Activated naive CD8-positive, alpha-beta T cell treated with anti-CD3 and anti-CD28 coated beads for 36 hours (primary cell): ENCODE measurements around the gene OXSM. TPM values are rescaled to one million over a fixed set of nuclear protein-coding genes. Genes with fewer than 3 reads are reported as not detected.
A peak's percentile ranks its signal among the peaks of the same experiment; 100 is the strongest.

Experiments used
- DNase-seq: peaks from one replicate; pipeline ENCODE4 v3.0.0; 2021
- H3K27ac Mint-ChIP-seq: one replicate; pipeline ENCODE4 v1.8.0; 2022; ENCODE audit warnings: mild to moderate bottlenecking, moderate library complexity, mixed read lengths
- H3K27me3 Mint-ChIP-seq: one replicate; pipeline ENCODE4 v1.8.0; 2022; ENCODE audit warnings: mild to moderate bottlenecking, mixed read lengths
- H3K36me3 Mint-ChIP-seq: one replicate; pipeline ENCODE4 v1.8.0; 2021; ENCODE audit warnings: mild to moderate bottlenecking, mixed read lengths
- H3K4me1 Mint-ChIP-seq: one replicate; pipeline ENCODE4 v1.8.0; 2021; ENCODE audit warnings: mixed read lengths
- H3K4me3 Mint-ChIP-seq: one replicate; pipeline ENCODE4 v1.8.0; 2022; ENCODE audit warnings: mild to moderate bottlenecking, moderate library complexity, mixed read lengths
- H3K9me3 Mint-ChIP-seq: one replicate; pipeline ENCODE4 v1.8.0; 2022; ENCODE audit warnings: mixed read lengths
- total RNA-seq, 2 experiments: library from RNA; stranded (reverse); gene quantifications; one replicate each; pipeline ENCODE4 v1.2.3, GENCODE V29; 2021

OXSM gene
- 10 to 100 TPM; 14.2 to 15.0 TPM for total RNA-seq

DNA sequence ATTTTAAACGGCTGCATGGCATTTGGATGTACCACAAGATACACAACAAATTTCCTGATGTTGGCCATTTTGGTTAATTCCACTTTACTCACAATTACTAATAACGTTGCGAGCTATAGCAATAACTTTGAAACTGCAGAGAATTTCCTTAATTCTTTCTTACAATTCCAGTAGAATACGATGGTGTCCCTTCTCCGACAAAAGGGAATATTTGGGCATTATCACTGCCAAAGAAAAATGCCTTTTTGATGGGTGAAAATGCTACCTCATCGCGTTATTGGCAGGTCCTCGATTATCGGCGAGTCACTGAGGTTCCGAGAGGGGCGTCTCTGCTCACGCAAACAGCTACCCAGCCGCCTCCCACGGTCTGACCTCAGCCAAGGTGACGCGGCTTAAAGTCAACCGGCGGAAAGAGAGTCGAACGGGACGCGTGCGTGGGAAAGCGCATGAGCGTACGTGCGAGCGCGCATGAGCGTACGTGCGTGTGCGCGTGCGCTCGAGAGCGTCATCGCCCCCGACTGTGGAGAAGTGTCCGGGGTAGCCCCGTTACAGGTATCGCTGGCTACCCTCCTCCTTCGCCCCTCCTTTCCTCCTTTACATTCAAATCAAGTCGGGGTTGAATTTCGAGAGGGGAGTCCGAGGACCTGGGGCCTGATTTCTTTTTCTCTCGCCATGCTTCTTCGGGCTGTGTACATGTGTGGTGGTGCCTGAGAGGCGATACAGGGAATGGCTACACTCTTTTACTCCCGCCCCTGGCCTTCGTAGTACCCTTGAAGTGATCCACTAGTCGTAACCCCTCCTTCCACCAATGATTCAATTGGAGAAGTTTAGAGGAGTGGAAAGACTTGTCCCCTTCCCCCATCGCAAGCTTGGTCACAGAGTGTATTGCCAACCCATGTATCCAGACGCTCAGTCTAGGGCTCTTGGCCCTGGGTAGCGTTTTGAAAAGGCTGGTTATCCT, at the start of gene OXSM:
TSS of gene OXSM (plus strand) at position 495 of the 961 bp plus-strand sequence. CDS start 931 bp downstream, outside the sequence.
- peak; percentile 94 for DNase-seq
- Mint-ChIP-seq H3K4me1 (peaks cover 39% of the 10 kb centered on the region), H3K36me3 (peaks cover 18% of the 10 kb centered on the region), H3K4me3 (peak within 1 kb of the TSS; percentile 96), H3K27ac (peak within 1 kb of the TSS; percentile 98), H3K27me3 (no peaks in the 10 kb centered on the region), H3K9me3 (no peaks in the 10 kb centered on the region)

- no peak overlapping the region for H3K27ac Mint-ChIP-seq
- no peak overlapping the region for H3K4me3 Mint-ChIP-seq
- H3K36me3 Mint-ChIP-seq: peaks cover 49% of the 10 kb centered on the region
- DNase-seq: no peak
- no peaks in the 10 kb centered on the region for H3K9me3 Mint-ChIP-seq
- H3K4me1 Mint-ChIP-seq: peaks cover 3% of the 10 kb centered on the region
- H3K27me3 Mint-ChIP-seq: no peaks in the 10 kb centered on the region
Observed at GRCh38 chr3:25744470-25744869, 45.4 kb upstream of the OXSM start.

GRCh38 chr3:25747033-25747432, 42.9 kb upstream of the OXSM start:
- Mint-ChIP-seq H3K27ac (no peak overlapping the region), H3K4me1 (no peaks in the 10 kb centered on the region), H3K36me3 (peaks cover 66% of the 10 kb centered on the region), H3K4me3 (no peak overlapping the region), H3K9me3 (no peaks in the 10 kb centered on the region), H3K27me3 (no peaks in the 10 kb centered on the region)
- DNase-seq: no peak

GRCh38 chr3:25748189-25748588, 41.7 kb upstream of the OXSM start:
- H3K4me3 Mint-ChIP-seq: no peak overlapping the region
- no peaks in the 10 kb centered on the region for H3K9me3 Mint-ChIP-seq
- H3K4me1 Mint-ChIP-seq: no peaks in the 10 kb centered on the region
- no peak overlapping the region for H3K27ac Mint-ChIP-seq
- peaks cover 68% of the 10 kb centered on the region for H3K36me3 Mint-ChIP-seq
- no peak for DNase-seq
- no peaks in the 10 kb centered on the region for H3K27me3 Mint-ChIP-seq

GRCh38 chr3:25749031-25749581, 40.8 kb upstream of the OXSM start:
- no peak for DNase-seq
- Mint-ChIP-seq H3K36me3 (peaks cover 60% of the 10 kb centered on the region), H3K27me3 (no peaks in the 10 kb centered on the region), H3K9me3 (no peaks in the 10 kb centered on the region), H3K4me1 (no peaks in the 10 kb centered on the region), H3K4me3 (no peak overlapping the region), H3K27ac (no peak overlapping the region)

- H3K27me3 Mint-ChIP-seq: no peaks in the 10 kb centered on the region
- no peaks in the 10 kb centered on the region for H3K9me3 Mint-ChIP-seq
- peaks cover 54% of the 10 kb centered on the region for H3K36me3 Mint-ChIP-seq
- DNase-seq: no peak
- no peak overlapping the region for H3K27ac Mint-ChIP-seq
- H3K4me3 Mint-ChIP-seq: no peak overlapping the region
- H3K4me1 Mint-ChIP-seq: peaks cover 9% of the 10 kb centered on the region
Observed at GRCh38 chr3:25751048-25751447, 38.8 kb upstream of the OXSM start.

- H3K27me3 Mint-ChIP-seq: no peaks in the 10 kb centered on the region
Observed at GRCh38 chr3:25751725-25752124, 38.2 kb upstream of the OXSM start.

GRCh38 chr3:25768851-25769250, 21.0 kb upstream of the OXSM start:
- no peak overlapping the region for H3K4me3 Mint-ChIP-seq
- peak overlapping the region; percentile 40 for H3K27ac Mint-ChIP-seq
- peaks cover 23% of the 10 kb centered on the region for H3K4me1 Mint-ChIP-seq
- peaks cover 66% of the 10 kb centered on the region for H3K36me3 Mint-ChIP-seq
- no peak for DNase-seq
- no peaks in the 10 kb centered on the region for H3K27me3 Mint-ChIP-seq
- peaks cover 18% of the 10 kb centered on the region for H3K9me3 Mint-ChIP-seq

More at GRCh38 chr3:25751725-25752124, 38.2 kb upstream of the OXSM start:
- DNase-seq: no peak
- Mint-ChIP-seq H3K36me3 (peaks cover 55% of the 10 kb centered on the region), H3K27ac (no peak overlapping the region), H3K4me1 (peaks cover 9% of the 10 kb centered on the region), H3K4me3 (no peak overlapping the region), H3K9me3 (no peaks in the 10 kb centered on the region)

- H3K27ac Mint-ChIP-seq: no peak overlapping the region
- H3K4me1 Mint-ChIP-seq: peaks cover 35% of the 10 kb centered on the region
- no peak overlapping the region for H3K4me3 Mint-ChIP-seq
- DNase-seq: no peak
- H3K36me3 Mint-ChIP-seq: peaks cover 79% of the 10 kb centered on the region
- H3K9me3 Mint-ChIP-seq: peaks cover 13% of the 10 kb centered on the region
- H3K27me3 Mint-ChIP-seq: no peaks in the 10 kb centered on the region
Observed at GRCh38 chr3:25775936-25776335, 14.0 kb upstream of the OXSM start.

DNA sequence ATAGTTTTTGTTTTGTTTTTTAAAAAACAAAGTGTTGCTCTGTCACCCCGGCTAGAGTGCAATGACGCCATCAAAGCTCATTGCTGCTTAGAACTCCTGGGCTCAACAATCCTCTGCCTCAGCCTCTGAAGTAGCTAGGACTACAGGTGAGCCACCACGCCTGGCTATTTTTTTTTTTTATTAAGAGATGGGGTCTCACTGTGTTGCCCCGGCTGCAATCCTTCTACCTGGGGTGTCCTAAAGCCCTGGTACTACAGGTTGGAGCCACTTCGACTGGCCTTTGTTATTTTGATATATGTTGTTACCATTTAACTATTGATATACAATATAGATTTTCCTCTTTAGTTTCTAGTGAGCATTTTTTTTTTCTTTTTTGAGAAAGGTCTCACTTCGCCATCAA, 9.3 kb upstream of the OXSM start:
- Mint-ChIP-seq H3K27ac (no peak overlapping the region), H3K4me3 (peak overlapping the region; percentile 15), H3K36me3 (peaks cover 51% of the 10 kb centered on the region), H3K9me3 (no peaks in the 10 kb centered on the region), H3K27me3 (no peaks in the 10 kb centered on the region), H3K4me1 (peaks cover 42% of the 10 kb centered on the region)
- no peak for DNase-seq

DNA sequence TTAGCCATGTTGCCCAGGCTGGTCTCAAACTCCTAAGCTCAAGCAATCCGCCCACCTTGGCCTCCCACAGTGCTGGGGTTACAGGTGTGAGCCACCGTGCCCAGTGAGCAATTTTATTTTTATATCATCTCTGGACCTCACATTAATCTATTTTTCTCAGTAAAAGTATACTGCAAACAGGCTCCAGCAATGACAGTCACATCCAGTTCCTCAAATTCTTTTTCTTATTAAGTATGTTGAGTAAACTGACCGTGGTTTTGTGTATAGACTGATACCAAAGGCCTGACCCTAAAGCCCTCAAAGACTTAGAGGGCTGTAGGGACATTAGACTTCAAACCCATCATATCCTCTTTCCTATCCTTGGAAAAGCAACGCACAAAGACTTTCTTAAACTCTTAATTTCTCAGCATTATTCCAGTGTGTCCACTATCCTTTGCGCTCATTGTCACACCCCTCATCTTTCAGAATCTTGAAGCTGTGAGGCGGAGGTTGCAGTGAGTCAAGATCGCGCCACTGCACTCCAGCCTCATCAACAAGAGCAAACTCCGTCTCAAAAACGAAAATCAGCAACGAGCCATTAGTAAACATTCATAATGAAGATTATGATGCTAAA, 8.6 kb upstream of the OXSM start:
- H3K27ac Mint-ChIP-seq: peak overlapping the region; percentile 61
- H3K4me3 Mint-ChIP-seq: peak overlapping the region; percentile 90
- H3K27me3 Mint-ChIP-seq: no peaks in the 10 kb centered on the region
- peaks cover 46% of the 10 kb centered on the region for H3K36me3 Mint-ChIP-seq
- H3K4me1 Mint-ChIP-seq: peaks cover 40% of the 10 kb centered on the region
- no peak for DNase-seq
- H3K9me3 Mint-ChIP-seq: no peaks in the 10 kb centered on the region

DNA sequence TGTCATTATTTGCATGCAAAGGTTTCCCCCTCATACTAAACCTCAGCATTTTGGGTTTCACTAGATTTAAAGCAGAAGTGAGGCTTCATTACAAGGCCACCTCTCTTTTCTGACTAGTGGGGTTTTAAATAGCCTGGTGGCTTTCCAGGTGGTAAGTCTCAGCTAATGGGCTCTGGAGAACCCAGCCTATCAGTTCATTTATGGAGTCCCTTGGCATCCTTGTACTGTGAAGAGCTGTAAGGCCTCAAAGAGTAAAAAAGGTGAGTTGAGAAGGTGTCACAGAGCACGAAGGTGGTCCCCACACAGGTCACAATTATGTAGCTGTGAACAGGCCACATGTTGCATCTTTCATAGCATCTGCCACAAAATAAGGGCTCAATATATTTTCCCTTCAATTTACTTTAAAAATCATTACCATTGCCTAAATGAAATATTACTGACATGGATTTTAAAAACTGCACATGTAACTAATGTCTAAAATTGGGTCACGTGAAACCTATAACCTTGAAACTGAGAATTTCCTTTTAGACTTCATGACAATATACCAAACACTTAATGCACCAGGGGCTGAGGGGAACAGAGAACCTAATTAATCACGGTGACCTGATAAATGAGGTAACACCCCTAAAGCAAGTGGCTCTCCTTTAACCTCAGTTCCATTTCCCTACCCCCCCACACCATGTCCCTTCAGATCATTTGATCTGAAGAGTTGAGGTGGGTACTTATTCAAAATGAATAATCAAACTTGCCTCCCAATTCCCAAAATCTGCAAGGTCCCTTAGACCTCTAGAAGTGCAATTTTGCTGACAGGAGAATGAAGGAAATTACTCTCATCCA, 7.9 kb upstream of the OXSM start:
- H3K27ac Mint-ChIP-seq: peak overlapping the region; percentile 89
- H3K36me3 Mint-ChIP-seq: peaks cover 39% of the 10 kb centered on the region
- no peaks in the 10 kb centered on the region for H3K27me3 Mint-ChIP-seq
- DNase-seq: no peak
- peak overlapping the region; percentile 90 for H3K4me3 Mint-ChIP-seq
- H3K9me3 Mint-ChIP-seq: no peaks in the 10 kb centered on the region
- peaks cover 34% of the 10 kb centered on the region for H3K4me1 Mint-ChIP-seq

DNA sequence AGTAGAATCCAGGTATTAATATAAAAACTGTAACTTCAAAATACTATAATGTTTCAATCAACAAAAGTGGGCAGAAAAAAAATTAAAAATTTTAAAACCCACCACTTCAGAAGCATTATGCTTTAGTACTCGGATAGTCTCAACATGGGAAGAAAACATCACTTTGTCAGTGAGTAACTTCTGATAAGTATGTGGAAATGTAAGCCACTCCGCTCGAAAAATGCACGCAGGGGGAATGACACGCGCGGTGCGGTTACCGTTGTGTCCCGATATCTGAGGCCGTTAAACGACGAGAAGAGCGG, 7.3 kb upstream of the OXSM start:
- Mint-ChIP-seq H3K36me3 (peaks cover 33% of the 10 kb centered on the region), H3K4me1 (peaks cover 31% of the 10 kb centered on the region), H3K4me3 (peak overlapping the region; percentile 90), H3K27ac (peak overlapping the region; percentile 89), H3K9me3 (no peaks in the 10 kb centered on the region), H3K27me3 (no peaks in the 10 kb centered on the region)
- no peak for DNase-seq

- peak; percentile 88 for DNase-seq
- Mint-ChIP-seq H3K4me1 (peaks cover 30% of the 10 kb centered on the region), H3K27ac (peak within 1 kb of the TSS; percentile 89), H3K27me3 (no peaks in the 10 kb centered on the region), H3K9me3 (no peaks in the 10 kb centered on the region), H3K36me3 (peaks cover 29% of the 10 kb centered on the region), H3K4me3 (peak within 1 kb of the TSS; percentile 90)
Observed at GRCh38 chr3:25782938-25783660, 6.8 kb upstream of the OXSM start, which contains the start of gene NGLY1. Gene NGLY1 (minus strand): TSS chr3:25783443. CDS start chr3:25783390, 53 bp downstream.
